ENCODE results near the gene SLC39A6. TPM values are rescaled to one million over a fixed set of nuclear protein-coding genes. Genes with fewer than 3 reads are reported as not detected.

SLC39A6 gene
- total RNA-seq, 1 donor from 2014 or later = 28.9 TPM

GRCh38 chr18:36108601-36109000 is 20.5 kb downstream of the SLC39A6 start:
- TF ChIP-seq, protein P1, sequence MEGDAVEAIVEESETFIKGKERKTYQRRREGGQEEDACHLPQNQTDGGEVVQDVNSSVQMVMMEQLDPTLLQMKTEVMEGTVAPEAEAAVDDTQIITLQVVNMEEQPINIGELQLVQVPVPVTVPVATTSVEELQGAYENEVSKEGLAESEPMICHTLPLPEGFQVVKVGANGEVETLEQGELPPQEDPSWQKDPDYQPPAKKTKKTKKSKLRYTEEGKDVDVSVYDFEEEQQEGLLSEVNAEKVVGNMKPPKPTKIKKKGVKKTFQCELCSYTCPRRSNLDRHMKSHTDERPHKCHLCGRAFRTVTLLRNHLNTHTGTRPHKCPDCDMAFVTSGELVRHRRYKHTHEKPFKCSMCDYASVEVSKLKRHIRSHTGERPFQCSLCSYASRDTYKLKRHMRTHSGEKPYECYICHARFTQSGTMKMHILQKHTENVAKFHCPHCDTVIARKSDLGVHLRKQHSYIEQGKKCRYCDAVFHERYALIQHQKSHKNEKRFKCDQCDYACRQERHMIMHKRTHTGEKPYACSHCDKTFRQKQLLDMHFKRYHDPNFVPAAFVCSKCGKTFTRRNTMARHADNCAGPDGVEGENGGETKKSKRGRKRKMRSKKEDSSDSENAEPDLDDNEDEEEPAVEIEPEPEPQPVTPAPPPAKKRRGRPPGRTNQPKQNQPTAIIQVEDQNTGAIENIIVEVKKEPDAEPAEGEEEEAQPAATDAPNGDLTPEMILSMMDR (IDR thresholded peaks at IDR 0.05) = no peak
- H3K4me1 ChIP-seq = no peaks in the 10 kb centered on the region
- H3K9me3 ChIP-seq = no peaks in the 10 kb centered on the region
- no peak overlapping the region for H3K27ac ChIP-seq
- ATAC-seq (no peak), DNase-seq (no peak)
- H3K4me3 ChIP-seq = no peak overlapping the region
- peaks cover 44% of the 10 kb centered on the region for H3K36me3 ChIP-seq
- H3K27me3 ChIP-seq (ENCODE audit: low read depth) = no peaks in the 10 kb centered on the region
- intact Hi-C loops (cut with DNase I) = no loop called here

DNA sequence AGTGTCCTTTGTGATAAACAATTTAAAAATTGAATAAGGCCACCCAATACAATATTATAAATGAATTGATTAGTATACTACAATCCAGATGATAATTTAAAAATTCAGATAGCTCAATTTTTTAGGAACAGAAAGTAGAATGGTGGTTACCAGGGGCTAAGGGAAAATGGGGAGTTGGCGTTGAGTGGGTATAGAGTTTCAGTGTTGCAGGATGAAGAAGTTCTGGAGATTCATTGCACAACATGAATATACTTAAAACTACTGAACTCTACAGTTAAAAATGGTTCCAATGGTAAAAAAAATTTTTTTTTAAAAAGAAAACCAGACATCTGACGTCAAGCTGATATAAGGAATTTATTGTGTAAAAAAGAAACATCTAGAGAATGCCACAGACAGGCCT is 20.9 kb downstream of the SLC39A6 start:
- no peaks in the 10 kb centered on the region for H3K4me1 ChIP-seq
- no peak overlapping the region for H3K27ac ChIP-seq
- ATAC-seq = no peak
- H3K27me3 ChIP-seq (ENCODE audit: low read depth) = no peaks in the 10 kb centered on the region
- peaks cover 40% of the 10 kb centered on the region for H3K36me3 ChIP-seq
- H3K4me3 ChIP-seq = no peak overlapping the region
- no peak for DNase-seq
- intact Hi-C loops (cut with DNase I) = no loop called here
- TF ChIP-seq, protein P1 (IDR thresholded peaks at IDR 0.05) = no peak
- H3K9me3 ChIP-seq = no peaks in the 10 kb centered on the region

- Histone ChIP-seq H3K9me3 (peaks cover 1% of the 10 kb centered on the region), H3K27ac (no peak overlapping the region), H3K27me3 (ENCODE audit: low read depth) (no peaks in the 10 kb centered on the region), H3K36me3 (peaks cover 33% of the 10 kb centered on the region), H3K4me3 (no peak overlapping the region), H3K4me1 (no peaks in the 10 kb centered on the region)
- ATAC-seq (no peak), DNase-seq (no peak)
- TF ChIP-seq, protein P1 (IDR thresholded peaks at IDR 0.05) = no peak
- intact Hi-C loops (cut with DNase I) = no loop called here
These were observed 21.7 kb downstream of the SLC39A6 start for GRCh38 chr18:36107477-36107876.

- Histone ChIP-seq H3K27ac (no peak overlapping the region), H3K36me3 (peaks cover 8% of the 10 kb centered on the region), H3K4me1 (no peaks in the 10 kb centered on the region), H3K9me3 (peaks cover 5% of the 10 kb centered on the region), H3K27me3 (ENCODE audit: low read depth) (no peaks in the 10 kb centered on the region), H3K4me3 (no peak overlapping the region)
- ATAC-seq = no peak
- no peak for DNase-seq
- intact Hi-C loops (cut with DNase I) = no loop called here
- TF ChIP-seq, protein P1 (IDR thresholded peaks at IDR 0.05) = no peak
These were observed 24.4 kb downstream of the SLC39A6 start for GRCh38 chr18:36104749-36105148.

GRCh38 chr18:36101943-36102342 is 27.2 kb downstream of the SLC39A6 start:
- Histone ChIP-seq H3K4me1 (no peaks in the 10 kb centered on the region), H3K36me3 (no peaks in the 10 kb centered on the region), H3K27me3 (ENCODE audit: low read depth) (no peaks in the 10 kb centered on the region), H3K27ac (no peak overlapping the region), H3K9me3 (peaks cover 5% of the 10 kb centered on the region), H3K4me3 (no peak overlapping the region)
- intact Hi-C loops (cut with DNase I) = no loop called here
- TF ChIP-seq, protein P1 (IDR thresholded peaks at IDR 0.05) = no peak
- ATAC-seq = no peak
- no peak for DNase-seq

DNA sequence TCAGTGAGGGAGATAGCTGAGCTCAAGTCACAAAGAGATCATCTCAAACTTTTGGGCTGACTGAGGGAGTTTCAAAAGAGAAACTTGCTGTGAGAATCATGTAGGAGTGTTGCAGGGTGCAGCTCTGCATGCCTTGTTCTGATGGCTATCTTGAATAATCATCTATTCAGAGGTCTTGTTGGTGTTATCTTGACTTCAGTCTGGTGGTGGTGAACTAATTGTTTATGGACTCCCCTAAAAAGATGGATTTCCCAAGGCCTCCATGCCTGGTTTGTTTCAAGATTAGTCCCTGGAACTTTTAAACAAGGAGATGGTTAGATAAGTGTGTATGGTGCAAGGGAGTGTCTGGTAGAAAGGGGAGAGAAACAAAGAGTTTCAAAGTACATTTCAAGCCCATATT is 29.8 kb downstream of the SLC39A6 start:
- H3K4me3 ChIP-seq = no peak overlapping the region
- no peaks in the 10 kb centered on the region for H3K4me1 ChIP-seq
- DNase-seq = no peak
- TF ChIP-seq, protein P1 (IDR thresholded peaks at IDR 0.05) = no peak
- H3K36me3 ChIP-seq = no peaks in the 10 kb centered on the region
- H3K27ac ChIP-seq = no peak overlapping the region
- intact Hi-C loops (cut with DNase I) = loop anchor here (5.0 kb wide), 2 partner anchors 183 to 473 kb away; no protein-coding TSS in a partner anchor
- no peaks in the 10 kb centered on the region for H3K27me3 ChIP-seq (ENCODE audit: low read depth)
- peaks cover 5% of the 10 kb centered on the region for H3K9me3 ChIP-seq
- ATAC-seq = no peak
